ENCODE data around the gene OR5A1. TPM values are rescaled to one million over a fixed set of nuclear protein-coding genes. Genes with fewer than 3 reads are reported as not detected.

OR5A1 gene
- total and polyA plus RNA-seq, 4 donors: not detected

DNA sequence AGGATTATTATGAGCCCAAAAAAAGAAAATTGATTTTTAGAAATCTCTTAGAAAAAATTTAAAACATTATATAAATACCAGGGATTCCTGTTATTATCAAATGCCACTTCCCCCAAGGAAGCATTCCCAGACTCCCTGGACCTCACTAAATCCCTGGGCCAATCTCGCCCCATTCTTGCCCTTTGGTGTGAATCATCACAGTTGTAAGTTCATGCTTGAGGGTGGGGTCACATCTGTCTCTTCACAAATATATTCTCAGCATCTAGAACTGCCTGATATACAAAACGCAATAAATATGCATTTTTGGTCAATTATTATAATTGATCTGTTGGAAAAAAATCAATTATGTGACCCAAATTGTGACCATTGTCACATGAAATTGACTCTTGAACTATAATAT is 12.2 kb downstream of the OR5A1 start:
- Histone ChIP-seq H3K9me3 (ENCODE audit: control insufficient read depth in 4 of 4, low read length in 3 of 4) (peaks cover 0 to 6% (median 0%) of the 10 kb centered on the region in 4 donors), H3K9ac (ENCODE audit: low read depth in 1 of 2, low read length in 2 of 2) (no peak overlapping the region), H3K27me3 (ENCODE audit: control insufficient read depth in 4 of 4, insufficient read depth in 4 of 4, low read length in 3 of 4) (peaks cover 0 to 3% (median 0%) of the 10 kb centered on the region in 4 donors), H3K27ac (ENCODE audit: low read depth in 1 of 2, low read length in 2 of 2) (no peak overlapping the region), H3K4me3 (ENCODE audit: low read depth in 1 of 3, low read length in 3 of 3) (no peak overlapping the region), H3K36me3 (ENCODE audit: control insufficient read depth in 4 of 4, insufficient read depth in 3 of 4, low read depth in 1 of 4, low read length in 3 of 4) (no peaks in the 10 kb centered on the region), H3K4me1 (ENCODE audit: control insufficient read depth in 4 of 4, insufficient read depth in 4 of 4, low read length in 3 of 4) (no peaks in the 10 kb centered on the region)
- WGBS: 73% methylated on average over 2 of the region's 2 CpGs
- DNase-seq (ENCODE audit: low spot score): no peak
- TF ChIP-seq, protein P1, sequence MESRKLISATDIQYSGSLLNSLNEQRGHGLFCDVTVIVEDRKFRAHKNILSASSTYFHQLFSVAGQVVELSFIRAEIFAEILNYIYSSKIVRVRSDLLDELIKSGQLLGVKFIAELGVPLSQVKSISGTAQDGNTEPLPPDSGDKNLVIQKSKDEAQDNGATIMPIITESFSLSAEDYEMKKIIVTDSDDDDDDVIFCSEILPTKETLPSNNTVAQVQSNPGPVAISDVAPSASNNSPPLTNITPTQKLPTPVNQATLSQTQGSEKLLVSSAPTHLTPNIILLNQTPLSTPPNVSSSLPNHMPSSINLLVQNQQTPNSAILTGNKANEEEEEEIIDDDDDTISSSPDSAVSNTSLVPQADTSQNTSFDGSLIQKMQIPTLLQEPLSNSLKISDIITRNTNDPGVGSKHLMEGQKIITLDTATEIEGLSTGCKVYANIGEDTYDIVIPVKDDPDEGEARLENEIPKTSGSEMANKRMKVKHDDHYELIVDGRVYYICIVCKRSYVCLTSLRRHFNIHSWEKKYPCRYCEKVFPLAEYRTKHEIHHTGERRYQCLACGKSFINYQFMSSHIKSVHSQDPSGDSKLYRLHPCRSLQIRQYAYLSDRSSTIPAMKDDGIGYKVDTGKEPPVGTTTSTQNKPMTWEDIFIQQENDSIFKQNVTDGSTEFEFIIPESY (IDR thresholded peaks at IDR 0.05): no peak
- TF ChIP-seq FOXA1 (IDR thresholded peaks at IDR 0.05) (no peak), SP1 (IDR thresholded peaks at IDR 0.05) (no peak), NR2F2 (IDR thresholded peaks at IDR 0.05) (no peak), RAD21 (IDR thresholded peaks at IDR 0.05) (no peak)
- TF ChIP-seq, protein P2, sequence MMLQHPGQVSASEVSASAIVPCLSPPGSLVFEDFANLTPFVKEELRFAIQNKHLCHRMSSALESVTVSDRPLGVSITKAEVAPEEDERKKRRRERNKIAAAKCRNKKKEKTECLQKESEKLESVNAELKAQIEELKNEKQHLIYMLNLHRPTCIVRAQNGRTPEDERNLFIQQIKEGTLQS (IDR thresholded peaks at IDR 0.05): no peak

DNA sequence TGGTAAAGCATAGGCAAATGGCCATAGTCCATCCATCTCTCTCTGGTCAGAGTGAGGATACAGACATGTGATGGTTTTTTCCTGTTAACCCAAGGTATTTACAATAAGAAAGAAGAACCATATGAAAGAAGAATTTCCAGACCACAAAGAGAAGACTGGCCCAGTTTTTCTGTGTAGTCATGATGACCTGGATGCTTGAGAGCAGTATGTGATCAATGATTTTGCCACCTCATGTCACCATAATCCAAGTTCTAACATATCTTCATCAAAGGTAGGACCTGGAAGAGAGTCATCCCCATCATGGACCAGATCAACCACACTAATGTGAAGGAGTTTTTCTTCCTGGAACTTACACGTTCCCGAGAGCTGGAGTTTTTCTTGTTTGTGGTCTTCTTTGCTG is 20.4 kb downstream of the OR5A1 start, which contains the start of gene OR4D6:
TSS of gene OR4D6 (plus strand) at position 301 of the 400 bp plus-strand sequence. CDS start at position 301, 0 bp downstream.
- no peak within 1 kb of the TSS for H3K4me3 ChIP-seq (ENCODE audit: low read depth in 1 of 3, low read length in 3 of 3)
- H3K27ac ChIP-seq (ENCODE audit: low read depth in 1 of 2, low read length in 2 of 2): no peak within 1 kb of the TSS
- TF ChIP-seq EGR1 (IDR thresholded peaks at IDR 0.05; ENCODE audit: low read depth in 2 of 2): no peak
- no peak for TF ChIP-seq FOXA1 (IDR thresholded peaks at IDR 0.05)
- TF ChIP-seq JUND (IDR thresholded peaks at IDR 0.05): no peak
- H3K9me3 ChIP-seq (ENCODE audit: control insufficient read depth in 4 of 4, low read length in 3 of 4): no peaks in the 10 kb centered on the region
- whole genome bisulfite sequencing: 81% methylated on average over 2 of the region's 2 CpGs
- no peaks in the 10 kb centered on the region for H3K36me3 ChIP-seq (ENCODE audit: control insufficient read depth in 4 of 4, insufficient read depth in 3 of 4, low read depth in 1 of 4, low read length in 3 of 4)
- no peaks in the 10 kb centered on the region for H3K4me1 ChIP-seq (ENCODE audit: control insufficient read depth in 4 of 4, insufficient read depth in 4 of 4, low read length in 3 of 4)
- H3K9ac ChIP-seq (ENCODE audit: low read depth in 1 of 2, low read length in 2 of 2): no peak within 1 kb of the TSS
- peaks cover 0 to 3% (median 0%) of the 10 kb centered on the region in 4 donors for H3K27me3 ChIP-seq (ENCODE audit: control insufficient read depth in 4 of 4, insufficient read depth in 4 of 4, low read length in 3 of 4)
- DNase-seq (ENCODE audit: low spot score): no peak

DNA sequence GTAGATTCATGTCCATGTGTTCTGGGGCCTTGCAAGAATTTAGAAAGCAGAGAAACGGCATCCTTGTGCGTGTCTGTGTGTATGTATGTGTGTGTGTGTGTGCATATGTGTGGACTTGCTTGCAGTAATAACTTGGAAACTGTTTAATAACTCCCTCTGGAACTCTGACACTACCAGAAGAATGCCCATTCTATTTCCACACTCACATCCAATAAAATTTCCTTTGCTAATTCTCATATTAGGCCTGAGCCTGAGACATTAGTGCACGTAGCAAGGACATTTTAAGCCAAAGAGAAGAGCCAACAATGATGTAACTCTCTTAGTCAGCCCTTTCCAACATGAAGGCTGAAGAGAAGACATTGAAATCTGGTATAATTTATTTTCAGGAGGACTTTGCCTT is 23.6 kb downstream of the OR5A1 start:
- Histone ChIP-seq H3K27ac (ENCODE audit: low read depth in 1 of 2, low read length in 2 of 2) (no peak overlapping the region), H3K4me1 (ENCODE audit: control insufficient read depth in 4 of 4, insufficient read depth in 4 of 4, low read length in 3 of 4) (no peaks in the 10 kb centered on the region), H3K27me3 (ENCODE audit: control insufficient read depth in 4 of 4, insufficient read depth in 4 of 4, low read length in 3 of 4) (no peaks in the 10 kb centered on the region), H3K4me3 (ENCODE audit: low read depth in 1 of 3, low read length in 3 of 3) (no peak overlapping the region), H3K9me3 (ENCODE audit: control insufficient read depth in 4 of 4, low read length in 3 of 4) (no peaks in the 10 kb centered on the region), H3K9ac (ENCODE audit: low read depth in 1 of 2, low read length in 2 of 2) (no peak overlapping the region), H3K36me3 (ENCODE audit: control insufficient read depth in 4 of 4, insufficient read depth in 3 of 4, low read depth in 1 of 4, low read length in 3 of 4) (no peaks in the 10 kb centered on the region)
- 88% methylated on average over 3 of the region's 3 CpGs for WGBS
- TF ChIP-seq FOXA2 (IDR thresholded peaks at IDR 0.05) (no peak), JUND (IDR thresholded peaks at IDR 0.05) (no peak), TAF1 (conservative IDR thresholded peaks at IDR 0.05) (no peak), RXRA (IDR thresholded peaks at IDR 0.05) (no peak), EGR1 (IDR thresholded peaks at IDR 0.05; ENCODE audit: low read depth in 2 of 2) (no peak), HNF4A (conservative IDR thresholded peaks at IDR 0.05) (no peak), FOXA1 (IDR thresholded peaks at IDR 0.05) (no peak), SP1 (IDR thresholded peaks at IDR 0.05) (no peak), YY1 (IDR thresholded peaks at IDR 0.05) (no peak)
- TF ChIP-seq, protein P3, sequence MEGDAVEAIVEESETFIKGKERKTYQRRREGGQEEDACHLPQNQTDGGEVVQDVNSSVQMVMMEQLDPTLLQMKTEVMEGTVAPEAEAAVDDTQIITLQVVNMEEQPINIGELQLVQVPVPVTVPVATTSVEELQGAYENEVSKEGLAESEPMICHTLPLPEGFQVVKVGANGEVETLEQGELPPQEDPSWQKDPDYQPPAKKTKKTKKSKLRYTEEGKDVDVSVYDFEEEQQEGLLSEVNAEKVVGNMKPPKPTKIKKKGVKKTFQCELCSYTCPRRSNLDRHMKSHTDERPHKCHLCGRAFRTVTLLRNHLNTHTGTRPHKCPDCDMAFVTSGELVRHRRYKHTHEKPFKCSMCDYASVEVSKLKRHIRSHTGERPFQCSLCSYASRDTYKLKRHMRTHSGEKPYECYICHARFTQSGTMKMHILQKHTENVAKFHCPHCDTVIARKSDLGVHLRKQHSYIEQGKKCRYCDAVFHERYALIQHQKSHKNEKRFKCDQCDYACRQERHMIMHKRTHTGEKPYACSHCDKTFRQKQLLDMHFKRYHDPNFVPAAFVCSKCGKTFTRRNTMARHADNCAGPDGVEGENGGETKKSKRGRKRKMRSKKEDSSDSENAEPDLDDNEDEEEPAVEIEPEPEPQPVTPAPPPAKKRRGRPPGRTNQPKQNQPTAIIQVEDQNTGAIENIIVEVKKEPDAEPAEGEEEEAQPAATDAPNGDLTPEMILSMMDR (IDR thresholded peaks at IDR 0.05; ENCODE audit: low read depth, low read length, missing input control): no peak
- TF ChIP-seq, protein P4, sequence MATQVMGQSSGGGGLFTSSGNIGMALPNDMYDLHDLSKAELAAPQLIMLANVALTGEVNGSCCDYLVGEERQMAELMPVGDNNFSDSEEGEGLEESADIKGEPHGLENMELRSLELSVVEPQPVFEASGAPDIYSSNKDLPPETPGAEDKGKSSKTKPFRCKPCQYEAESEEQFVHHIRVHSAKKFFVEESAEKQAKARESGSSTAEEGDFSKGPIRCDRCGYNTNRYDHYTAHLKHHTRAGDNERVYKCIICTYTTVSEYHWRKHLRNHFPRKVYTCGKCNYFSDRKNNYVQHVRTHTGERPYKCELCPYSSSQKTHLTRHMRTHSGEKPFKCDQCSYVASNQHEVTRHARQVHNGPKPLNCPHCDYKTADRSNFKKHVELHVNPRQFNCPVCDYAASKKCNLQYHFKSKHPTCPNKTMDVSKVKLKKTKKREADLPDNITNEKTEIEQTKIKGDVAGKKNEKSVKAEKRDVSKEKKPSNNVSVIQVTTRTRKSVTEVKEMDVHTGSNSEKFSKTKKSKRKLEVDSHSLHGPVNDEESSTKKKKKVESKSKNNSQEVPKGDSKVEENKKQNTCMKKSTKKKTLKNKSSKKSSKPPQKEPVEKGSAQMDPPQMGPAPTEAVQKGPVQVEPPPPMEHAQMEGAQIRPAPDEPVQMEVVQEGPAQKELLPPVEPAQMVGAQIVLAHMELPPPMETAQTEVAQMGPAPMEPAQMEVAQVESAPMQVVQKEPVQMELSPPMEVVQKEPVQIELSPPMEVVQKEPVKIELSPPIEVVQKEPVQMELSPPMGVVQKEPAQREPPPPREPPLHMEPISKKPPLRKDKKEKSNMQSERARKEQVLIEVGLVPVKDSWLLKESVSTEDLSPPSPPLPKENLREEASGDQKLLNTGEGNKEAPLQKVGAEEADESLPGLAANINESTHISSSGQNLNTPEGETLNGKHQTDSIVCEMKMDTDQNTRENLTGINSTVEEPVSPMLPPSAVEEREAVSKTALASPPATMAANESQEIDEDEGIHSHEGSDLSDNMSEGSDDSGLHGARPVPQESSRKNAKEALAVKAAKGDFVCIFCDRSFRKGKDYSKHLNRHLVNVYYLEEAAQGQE (IDR thresholded peaks at IDR 0.05): no peak
- TF ChIP-seq, protein P2 (IDR thresholded peaks at IDR 0.05): no peak
- TF ChIP-seq, protein P5, sequence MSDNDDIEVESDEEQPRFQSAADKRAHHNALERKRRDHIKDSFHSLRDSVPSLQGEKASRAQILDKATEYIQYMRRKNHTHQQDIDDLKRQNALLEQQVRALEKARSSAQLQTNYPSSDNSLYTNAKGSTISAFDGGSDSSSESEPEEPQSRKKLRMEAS (IDR thresholded peaks at IDR 0.05): no peak
- no peak for DNase-seq (ENCODE audit: low spot score)

Data from liver (tissue), 9 donors.